SJSA1 (cell line): ENCODE measurements around the gene VASP. TPM values are rescaled to one million over a fixed set of nuclear protein-coding genes. Genes with fewer than 3 reads are reported as not detected.

Experiments
- DNase-seq, 2 experiments: peaks; one replicate each; pipeline ENCODE4 v3.0.0-alpha.2; 2015 to 2020; ENCODE audit warnings: low spot score in 2 of 2, low read depth in 1 of 2
- H3K27ac ChIP-seq: fragments of 250-450 bp; sonication (Bioruptor Pico); 2 replicates; pipeline ENCODE4 v1.5.1; 2020; ENCODE audit warnings: mild to moderate bottlenecking, moderate library complexity
- H3K27me3 ChIP-seq: fragments of 250-450 bp; sonication (Bioruptor Pico); replicated peaks from 2 replicates; pipeline ENCODE4 v1.5.1; 2020; ENCODE audit warnings: mild to moderate bottlenecking, moderate library complexity
- H3K36me3 ChIP-seq: fragments of 250-450 bp; sonication (Bioruptor Pico); 2 replicates; pipeline ENCODE4 v1.5.1; 2020; ENCODE audit warnings: mild to moderate bottlenecking
- H3K4me1 ChIP-seq: fragments of 250-450 bp; sonication (Bioruptor Pico); replicated peaks from 2 replicates; pipeline ENCODE4 v1.6.1; 2021; ENCODE audit warnings: mild to moderate bottlenecking
- H3K4me3 ChIP-seq: fragments of 250-450 bp; sonication (Bioruptor Pico); 2 replicates; pipeline ENCODE4 v1.5.1; 2020; ENCODE audit warnings: mild to moderate bottlenecking
- H3K9me3 ChIP-seq: fragments of 250-450 bp; sonication (Bioruptor Pico); replicated peaks from 2 replicates; pipeline ENCODE4 v1.5.1; 2020; ENCODE audit warnings: mild to moderate bottlenecking
- total RNA-seq: library from RNA; depleted of rRNA; stranded (reverse); fragments of >200 nt; shearing (Covaris generic); gene quantifications from 2 replicates; pipeline ENCODE4 v1.2.3, GENCODE V29; 2014

The VASP gene
- total RNA-seq, 1 experiment from 2014 or later = 115 TPM

- Histone ChIP-seq H3K4me1 (no peaks in the 10 kb centered on the region), H3K4me3 (no peak overlapping the region), H3K36me3 (peaks cover 77% of the 10 kb centered on the region), H3K27ac (no peak overlapping the region), H3K27me3 (no peaks in the 10 kb centered on the region), H3K9me3 (no peaks in the 10 kb centered on the region)
- DNase-seq = no peak
Observed at GRCh38 chr19:45522010-45522941, 15.0 kb downstream of the VASP start.

- no peak overlapping the region for H3K27ac ChIP-seq
- no peaks in the 10 kb centered on the region for H3K9me3 ChIP-seq
- no peak overlapping the region for H3K4me3 ChIP-seq
- H3K36me3 ChIP-seq = peaks cover 78% of the 10 kb centered on the region
- peak; percentile 66 to 83 for DNase-seq
- H3K4me1 ChIP-seq = no peaks in the 10 kb centered on the region
- no peaks in the 10 kb centered on the region for H3K27me3 ChIP-seq
Observed at GRCh38 chr19:45523642-45524256, 16.5 kb downstream of the VASP start.

- Histone ChIP-seq H3K9me3 (no peaks in the 10 kb centered on the region), H3K27me3 (no peaks in the 10 kb centered on the region), H3K4me1 (no peaks in the 10 kb centered on the region), H3K36me3 (peaks cover 80% of the 10 kb centered on the region), H3K27ac (no peak overlapping the region), H3K4me3 (no peak overlapping the region)
- no peak for DNase-seq
Observed at GRCh38 chr19:45524575-45525129, 17.4 kb downstream of the VASP start.

- Histone ChIP-seq H3K9me3 (peaks cover 3% of the 10 kb centered on the region; the same call in 1 of the 2 replicates), H3K4me3 (no peak overlapping the region), H3K36me3 (peaks cover 66% of the 10 kb centered on the region), H3K27ac (no peak overlapping the region), H3K4me1 (no peaks in the 10 kb centered on the region), H3K27me3 (no peaks in the 10 kb centered on the region)
- DNase-seq = peak; percentile 64 to 79
Observed at GRCh38 chr19:45526143-45526542, 18.9 kb downstream of the VASP start.

GRCh38 chr19:45526971-45527370 lies 19.7 kb downstream of the VASP start:
- H3K4me3 ChIP-seq = no peak overlapping the region
- peaks cover 60% of the 10 kb centered on the region for H3K36me3 ChIP-seq
- peaks cover 4% of the 10 kb centered on the region; the same call in 1 of the 2 replicates for H3K9me3 ChIP-seq
- no peaks in the 10 kb centered on the region for H3K27me3 ChIP-seq
- H3K27ac ChIP-seq = no peak overlapping the region
- H3K4me1 ChIP-seq = no peaks in the 10 kb centered on the region
- DNase-seq = no peak

GRCh38 chr19:45527731-45528130 lies 20.5 kb downstream of the VASP start:
- Histone ChIP-seq H3K27me3 (no peaks in the 10 kb centered on the region), H3K9me3 (peaks cover 4% of the 10 kb centered on the region; the same call in 1 of the 2 replicates), H3K4me1 (no peaks in the 10 kb centered on the region), H3K4me3 (no peak overlapping the region), H3K27ac (no peak overlapping the region), H3K36me3 (peaks cover 56% of the 10 kb centered on the region)
- no peak for DNase-seq

GRCh38 chr19:45528149-45528743 lies 21.0 kb downstream of the VASP start:
- Histone ChIP-seq H3K27ac (no peak overlapping the region), H3K36me3 (peaks cover 53% of the 10 kb centered on the region)
- no peak for DNase-seq

GRCh38 chr19:45528744-45529419 lies 21.6 kb downstream of the VASP start:
- no peaks in the 10 kb centered on the region for H3K27me3 ChIP-seq
- H3K36me3 ChIP-seq = peaks cover 47% of the 10 kb centered on the region
- no peaks in the 10 kb centered on the region for H3K4me1 ChIP-seq
- H3K9me3 ChIP-seq = peaks cover 4% of the 10 kb centered on the region; the same call in 1 of the 2 replicates
- H3K27ac ChIP-seq = no peak overlapping the region
- H3K4me3 ChIP-seq = no peak overlapping the region
- DNase-seq = no peak

More at GRCh38 chr19:45528149-45528743, 21.0 kb downstream of the VASP start:
- H3K4me3 ChIP-seq = no peak overlapping the region
- no peaks in the 10 kb centered on the region for H3K4me1 ChIP-seq
- no peaks in the 10 kb centered on the region for H3K27me3 ChIP-seq
- H3K9me3 ChIP-seq = peaks cover 4% of the 10 kb centered on the region; the same call in 1 of the 2 replicates

- Histone ChIP-seq H3K27ac (no peak overlapping the region), H3K4me1 (no peaks in the 10 kb centered on the region), H3K27me3 (no peaks in the 10 kb centered on the region), H3K36me3 (peaks cover 42% of the 10 kb centered on the region), H3K4me3 (no peak overlapping the region), H3K9me3 (peaks cover 4% of the 10 kb centered on the region; the same call in 1 of the 2 replicates)
- DNase-seq = no peak
Observed at GRCh38 chr19:45529420-45529785, 22.1 kb downstream of the VASP start.

- Histone ChIP-seq H3K27me3 (no peaks in the 10 kb centered on the region), H3K4me1 (no peaks in the 10 kb centered on the region), H3K4me3 (no peak overlapping the region), H3K9me3 (peaks cover 4% of the 10 kb centered on the region; the same call in 1 of the 2 replicates), H3K27ac (no peak overlapping the region), H3K36me3 (peaks cover 24% of the 10 kb centered on the region)
- DNase-seq = no peak
Observed at GRCh38 chr19:45531349-45531748, 24.1 kb downstream of the VASP start.

- Histone ChIP-seq H3K9me3 (peaks cover 4% of the 10 kb centered on the region; the same call in 1 of the 2 replicates), H3K27me3 (no peaks in the 10 kb centered on the region), H3K27ac (no peak overlapping the region), H3K4me1 (no peaks in the 10 kb centered on the region), H3K36me3 (no peaks in the 10 kb centered on the region), H3K4me3 (no peak overlapping the region)
- DNase-seq = no peak
Observed at GRCh38 chr19:45539459-45539858, 32.2 kb downstream of the VASP start.

- Histone ChIP-seq H3K27me3 (no peaks in the 10 kb centered on the region), H3K27ac (no peak overlapping the region), H3K4me1 (no peaks in the 10 kb centered on the region), H3K9me3 (peaks cover 4% of the 10 kb centered on the region; the same call in 1 of the 2 replicates), H3K4me3 (no peak overlapping the region), H3K36me3 (no peaks in the 10 kb centered on the region)
- DNase-seq = peak in 1 of 2 experiments; percentile 26
Observed at GRCh38 chr19:45542234-45542668, 35.0 kb downstream of the VASP start.

- no peak overlapping the region for H3K27ac ChIP-seq
- H3K4me1 ChIP-seq = peaks cover 7% of the 10 kb centered on the region
- no peak for DNase-seq
- no peaks in the 10 kb centered on the region for H3K9me3 ChIP-seq
- H3K4me3 ChIP-seq = no peak overlapping the region
- H3K36me3 ChIP-seq = no peaks in the 10 kb centered on the region
- no peaks in the 10 kb centered on the region for H3K27me3 ChIP-seq
Observed at GRCh38 chr19:45547211-45547770, 40.0 kb downstream of the VASP start.
